Anterior cingulate cortex (tissue), 58 donors: ENCODE measurements around the gene FAM83F.

ENCODE experiments used
- DNase-seq, 58 donors: peaks; one replicate each; lab custom pipeline; 2025; lab: John Stamatoyannopoulos, UW

FAM83F gene

GRCh38 chr22:40030758-40031095, 36.0 kb downstream of the FAM83F start:
- no peak for DNase-seq

- peak in 1 of 58 donors; percentile 8 for DNase-seq
Observed at GRCh38 chr22:40031766-40032470, 37.2 kb downstream of the FAM83F start.

GRCh38 chr22:40033586-40034380, 39.0 kb downstream of the FAM83F start:
- DNase-seq: no peak

- no peak for DNase-seq
Observed at GRCh38 chr22:40035351-40035750, 40.6 kb downstream of the FAM83F start.

GRCh38 chr22:40036126-40036525, 41.4 kb downstream of the FAM83F start:
- no peak for DNase-seq

- peak in 46 of 58 donors; percentile 14 to 74 (median 34) for DNase-seq
Observed at GRCh38 chr22:40036591-40037225, 42.0 kb downstream of the FAM83F start.

- no peak for DNase-seq
Observed at GRCh38 chr22:40037320-40037719, 42.6 kb downstream of the FAM83F start.

- DNase-seq: peak in 3 of 58 donors; percentile 13 to 43 (median 13)
Observed at GRCh38 chr22:40039482-40040115, 44.8 kb downstream of the FAM83F start.

- peak in 34 of 58 donors; percentile 5 to 82 (median 38) for DNase-seq
Observed at GRCh38 chr22:40040927-40041326, 46.2 kb downstream of the FAM83F start.

GRCh38 chr22:40041366-40042137, 46.8 kb downstream of the FAM83F start:
- DNase-seq: no peak

GRCh38 chr22:40042312-40042711, 47.6 kb downstream of the FAM83F start:
- DNase-seq: no peak

- DNase-seq: peak in 2 of 58 donors; percentile 12 to 28
Observed at GRCh38 chr22:40043081-40043480, 48.3 kb downstream of the FAM83F start.

- DNase-seq: no peak
Observed at GRCh38 chr22:40043793-40044101, 49.0 kb downstream of the FAM83F start.

GRCh38 chr22:40044102-40044869, 49.5 kb downstream of the FAM83F start:
- DNase-seq: peak; percentile 90 to 99 (median 97)

GRCh38 chr22:40044870-40045834, 50.4 kb downstream of the FAM83F start:
- peak in 26 of 58 donors; percentile 20 to 71 (median 47) for DNase-seq

- no peak for DNase-seq
Observed at GRCh38 chr22:40046126-40046525, 51.4 kb downstream of the FAM83F start.

GRCh38 chr22:40050258-40050657, 55.5 kb downstream of the FAM83F start:
- no peak for DNase-seq

- no peak for DNase-seq
Observed at GRCh38 chr22:40051322-40051721, 56.6 kb downstream of the FAM83F start.
